Fibroblast of lung (primary cell): ENCODE data around the gene SLC25A53. TPM values are rescaled to one million over a fixed set of nuclear protein-coding genes. Genes with fewer than 3 reads are reported as not detected.
A peak's percentile ranks its signal among the peaks of the same experiment; 100 is the strongest.

Experiments
- DNase-seq, 2 donors: peaks; one replicate each; pipeline versions ENCODE4 v3.0.0 to v3.0.0-alpha.2; 2010; ENCODE audit warnings: low read depth in 2 of 2
- H2AFZ ChIP-seq: 2 replicates; pipeline ENCODE4 v1.5.1; 2012; ENCODE audit warnings: low read length, control low read depth, inconsistent platforms
- H3K27ac ChIP-seq: 2 replicates; pipeline ENCODE4 v1.5.1; 2011; ENCODE audit warnings: low read length, control low read depth; ENCODE audit not compliant: insufficient read depth
- H3K27me3 ChIP-seq: 2 replicates; pipeline ENCODE4 v1.5.1; 2011; ENCODE audit warnings: mild to moderate bottlenecking, low read length; ENCODE audit not compliant: control insufficient read depth, insufficient read depth
- H3K36me3 ChIP-seq: 2 replicates; pipeline ENCODE4 v1.5.1; 2011; ENCODE audit warnings: low read length; ENCODE audit not compliant: control insufficient read depth, insufficient read depth
- H3K4me1 ChIP-seq: 2 replicates; pipeline ENCODE4 v1.5.1; 2011; ENCODE audit warnings: low read length; ENCODE audit not compliant: control insufficient read depth, insufficient read depth; ENCODE audit errors: extremely low read depth
- H3K4me2 ChIP-seq: 2 replicates; pipeline ENCODE4 v1.5.1; 2011; ENCODE audit warnings: low read length, control low read depth; ENCODE audit not compliant: insufficient read depth; ENCODE audit errors: extremely low read depth
- H3K4me3 ChIP-seq, 4 experiments: fragments of 200-600 bp in 1 of 4; sonication (generic) in 1 of 4; replicated peaks in 1 of 4; 2 replicates each; pipeline ENCODE4 v1.5.1; 2011 to 2016; ENCODE audit warnings: low read length in 4 of 4, low read depth in 3 of 4, mild to moderate bottlenecking in 3 of 4, control low read depth in 2 of 4, inconsistent platforms in 1 of 4, mixed read lengths in 1 of 4; ENCODE audit not compliant: insufficient read depth in 1 of 4; ENCODE audit errors: control extremely low read depth in 1 of 4
- H3K79me2 ChIP-seq: 2 replicates; pipeline ENCODE4 v1.5.1; 2012; ENCODE audit warnings: mild to moderate bottlenecking, low read length, inconsistent platforms; ENCODE audit not compliant: control insufficient read depth, insufficient read depth
- H3K9ac ChIP-seq: 2 replicates; pipeline ENCODE4 v1.5.1; 2011; ENCODE audit warnings: mild to moderate bottlenecking, low read length, control low read depth; ENCODE audit not compliant: insufficient read depth
- H3K9me3 ChIP-seq: 2 replicates; pipeline ENCODE4 v1.5.1; 2012; ENCODE audit warnings: low read depth, low read length; ENCODE audit not compliant: control insufficient read depth, insufficient read depth
- H4K20me1 ChIP-seq: 2 replicates; pipeline ENCODE4 v1.5.1; 2011; ENCODE audit warnings: low read length; ENCODE audit not compliant: control insufficient read depth, insufficient read depth; ENCODE audit errors: extremely low read depth
- CTCF ChIP-seq, 2 donors: IDR thresholded peaks in 1 of 2; conservative IDR thresholded peaks in 1 of 2; 1 replicate in 1 of 2; 2 replicates in 1 of 2; pipeline ENCODE4 v1.5.1; 2011 to 2012; ENCODE audit warnings: low read length in 2 of 2, control low read depth in 1 of 2, inconsistent platforms in 1 of 2, low read depth in 1 of 2, mild to moderate bottlenecking in 1 of 2
- EZH2 ChIP-seq: IDR thresholded peaks from 2 replicates; pipeline ENCODE4 v1.5.1; 2012; ENCODE audit warnings: low read length, control low read depth, mild to moderate bottlenecking; ENCODE audit errors: missing control alignments
- polyA plus RNA-seq, 2 donors: library from polyadenylated mRNA; depleted of rRNA in 1 of 2; stranded (reverse) in 1 of 2; unstranded in 1 of 2; fragments of >200 nt; gene quantifications; 2 replicates each; pipeline ENCODE4 v1.2.1, GENCODE V29; 2011 to 2012; ENCODE audit warnings: missing spikeins in 1 of 2
- total RNA-seq: library from RNA; depleted of rRNA; stranded (reverse); fragments of >200 nt; gene quantifications from 2 replicates; pipeline ENCODE4 v1.2.1, GENCODE V29; 2014

Gene SLC25A53
- total and polyA plus RNA-seq, 2 donors (not counting 1 experiment from before 2014, with no cell fraction given) = 5.4 to 13.7 TPM

GRCh38 chrX:104098919-104099318, 57.9 kb downstream of the SLC25A53 start:
- no peak overlapping the region for H3K27ac ChIP-seq
- H3K9me3 ChIP-seq = no peaks in the 10 kb centered on the region
- H3K9ac ChIP-seq = no peak overlapping the region
- H2AFZ ChIP-seq = no peak overlapping the region
- no peaks in the 10 kb centered on the region for H3K36me3 ChIP-seq
- no peak overlapping the region for H3K4me3 ChIP-seq
- no peaks in the 10 kb centered on the region for H3K4me1 ChIP-seq
- no peak overlapping the region for H3K4me2 ChIP-seq
- no peaks in the 10 kb centered on the region for H3K79me2 ChIP-seq
- no peak for DNase-seq
- no peaks in the 10 kb centered on the region for H4K20me1 ChIP-seq
- no peaks in the 10 kb centered on the region for H3K27me3 ChIP-seq
- no peak for TF ChIP-seq EZH2
- no peak for TF ChIP-seq CTCF (conservative IDR thresholded peaks at IDR 0.05 in 1 of 2, IDR thresholded peaks at IDR 0.05 in 1 of 2; ENCODE audit: low read depth in 1 of 2, low read length in 2 of 2)

GRCh38 chrX:104098151-104098808, 58.5 kb downstream of the SLC25A53 start:
- no peaks in the 10 kb centered on the region for H3K79me2 ChIP-seq
- H3K9me3 ChIP-seq = no peaks in the 10 kb centered on the region
- no peak overlapping the region for H3K9ac ChIP-seq
- no peaks in the 10 kb centered on the region for H3K4me1 ChIP-seq
- H3K4me3 ChIP-seq = no peak overlapping the region
- no peak overlapping the region for H3K4me2 ChIP-seq
- no peak for TF ChIP-seq EZH2
- TF ChIP-seq CTCF (conservative IDR thresholded peaks at IDR 0.05 in 1 of 2, IDR thresholded peaks at IDR 0.05 in 1 of 2; ENCODE audit: low read depth in 1 of 2, low read length in 2 of 2) = peak; percentile 54
- no peaks in the 10 kb centered on the region for H3K27me3 ChIP-seq
- DNase-seq = peak; percentile 79 to 80
- H3K27ac ChIP-seq = no peak overlapping the region
- no peaks in the 10 kb centered on the region for H3K36me3 ChIP-seq
- no peak overlapping the region for H2AFZ ChIP-seq
- no peaks in the 10 kb centered on the region for H4K20me1 ChIP-seq

- Histone ChIP-seq H3K4me1 (no peaks in the 10 kb centered on the region), H3K27ac (no peak overlapping the region), H3K9ac (no peak overlapping the region), H3K27me3 (no peaks in the 10 kb centered on the region), H3K9me3 (no peaks in the 10 kb centered on the region), H3K79me2 (no peaks in the 10 kb centered on the region), H3K4me2 (no peak overlapping the region), H4K20me1 (no peaks in the 10 kb centered on the region), H3K36me3 (no peaks in the 10 kb centered on the region), H2AFZ (no peak overlapping the region), H3K4me3 (no peak overlapping the region)
- TF ChIP-seq EZH2 (no peak), CTCF (conservative IDR thresholded peaks at IDR 0.05 in 1 of 2, IDR thresholded peaks at IDR 0.05 in 1 of 2; ENCODE audit: low read depth in 1 of 2, low read length in 2 of 2) (no peak)
- DNase-seq = no peak
These were observed 70.9 kb downstream of the SLC25A53 start for GRCh38 chrX:104085919-104086318.
